Hepatocyte (in vitro differentiated cells): Measurements from ENCODE around the gene GPRC5A.

Experiments
- CTCF ChIP-seq: fragments of 200-600 bp; sonication (generic); IDR thresholded peaks from 2 replicates; pipeline ENCODE4 v1.5.1; 2016; ENCODE audit warnings: antibody characterized with exemption, mild to moderate bottlenecking; ENCODE audit not compliant: poor library complexity
- EZH2 ChIP-seq: fragments of 200-600 bp; sonication (generic); IDR thresholded peaks from 2 replicates; pipeline ENCODE4 v1.6.1; 2016; ENCODE audit warnings: antibody characterized with exemption, mild to moderate bottlenecking, borderline replicate concordance

- TF ChIP-seq EZH2 (no peak), CTCF (no peak)
These were observed 54.2 kb downstream of the GPRC5A start for GRCh38 chr12:12945591-12945990.
